ENCODE measurements around the gene TANC1.

DNA sequence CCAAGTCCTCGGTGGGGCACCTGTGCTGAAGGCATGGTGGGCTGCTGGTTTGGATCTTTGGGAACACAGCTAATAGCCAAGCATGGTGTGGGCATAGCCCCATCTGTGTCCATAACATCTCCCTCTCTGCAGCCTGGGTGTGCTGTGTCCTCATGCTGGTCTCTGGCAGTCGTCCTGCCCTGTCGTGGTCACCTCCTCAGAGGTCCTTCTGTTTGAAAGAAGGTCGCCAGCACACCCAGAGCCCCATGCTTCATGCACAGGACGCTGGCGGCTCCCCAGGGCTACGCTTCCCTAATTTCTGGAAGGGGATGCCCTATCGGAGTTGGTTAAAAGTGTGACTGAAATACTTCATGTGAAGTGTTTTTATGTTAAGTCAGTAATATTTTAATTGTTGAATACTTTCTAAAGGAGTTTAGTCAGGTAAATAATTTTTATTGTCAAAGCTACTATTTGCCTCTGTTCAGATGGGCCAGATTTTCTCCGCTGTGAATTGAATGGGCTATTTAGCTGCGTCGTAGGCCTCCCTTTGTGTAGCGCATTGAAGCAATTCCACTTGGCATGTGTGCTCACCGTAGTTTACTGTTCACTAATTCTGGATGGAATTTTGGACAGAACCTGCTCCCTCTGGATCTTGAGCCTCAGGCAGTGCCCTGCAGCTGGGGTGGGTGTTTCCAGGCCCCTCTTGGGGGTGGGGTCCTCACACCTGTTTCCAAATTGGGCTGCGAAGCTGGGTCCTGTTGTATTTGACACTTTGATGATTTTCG, 236.1 kb downstream of the TANC1 start:
- TF ChIP-seq POLR2AphosphoS5 (IDR thresholded peaks at IDR 0.05) (no peak), RAD21 (conservative IDR thresholded peaks at IDR 0.05) (no peak), SMC3 (conservative IDR thresholded peaks at IDR 0.05; ENCODE audit: poor library complexity) (no peak)
- TF ChIP-seq, protein P1, sequence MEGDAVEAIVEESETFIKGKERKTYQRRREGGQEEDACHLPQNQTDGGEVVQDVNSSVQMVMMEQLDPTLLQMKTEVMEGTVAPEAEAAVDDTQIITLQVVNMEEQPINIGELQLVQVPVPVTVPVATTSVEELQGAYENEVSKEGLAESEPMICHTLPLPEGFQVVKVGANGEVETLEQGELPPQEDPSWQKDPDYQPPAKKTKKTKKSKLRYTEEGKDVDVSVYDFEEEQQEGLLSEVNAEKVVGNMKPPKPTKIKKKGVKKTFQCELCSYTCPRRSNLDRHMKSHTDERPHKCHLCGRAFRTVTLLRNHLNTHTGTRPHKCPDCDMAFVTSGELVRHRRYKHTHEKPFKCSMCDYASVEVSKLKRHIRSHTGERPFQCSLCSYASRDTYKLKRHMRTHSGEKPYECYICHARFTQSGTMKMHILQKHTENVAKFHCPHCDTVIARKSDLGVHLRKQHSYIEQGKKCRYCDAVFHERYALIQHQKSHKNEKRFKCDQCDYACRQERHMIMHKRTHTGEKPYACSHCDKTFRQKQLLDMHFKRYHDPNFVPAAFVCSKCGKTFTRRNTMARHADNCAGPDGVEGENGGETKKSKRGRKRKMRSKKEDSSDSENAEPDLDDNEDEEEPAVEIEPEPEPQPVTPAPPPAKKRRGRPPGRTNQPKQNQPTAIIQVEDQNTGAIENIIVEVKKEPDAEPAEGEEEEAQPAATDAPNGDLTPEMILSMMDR (IDR thresholded peaks at IDR 0.05; ENCODE audit: poor library complexity, severe bottlenecking): no peak

All from neural cell (in vitro differentiated cells).